Measurements from ENCODE around the gene DENND5A. TPM values are rescaled to one million over a fixed set of nuclear protein-coding genes. Genes with fewer than 3 reads are reported as not detected.

DENND5A gene
- total RNA-seq, 1 donor from 2014 or later: 52.7 TPM

GRCh38 chr11:9180784-9181183 is 84.4 kb downstream of the DENND5A start:
- DNase-seq (ENCODE audit: low read depth): no peak
- H3K4me3 ChIP-seq (ENCODE audit: low read depth, low read length): no peak overlapping the region
- H3K27me3 ChIP-seq (ENCODE audit: control insufficient read depth, insufficient read depth, low read length): no peaks in the 10 kb centered on the region
- TF ChIP-seq CTCF (IDR thresholded peaks at IDR 0.05; ENCODE audit: insufficient read depth, low read length, poor library complexity, severe bottlenecking): no peak
- H3K36me3 ChIP-seq (ENCODE audit: control insufficient read depth, insufficient read depth, low read length): no peaks in the 10 kb centered on the region

- DNase-seq (ENCODE audit: low read depth): no peak
- no peak for TF ChIP-seq CTCF (IDR thresholded peaks at IDR 0.05; ENCODE audit: insufficient read depth, low read length, poor library complexity, severe bottlenecking)
- Histone ChIP-seq H3K36me3 (ENCODE audit: control insufficient read depth, insufficient read depth, low read length) (no peaks in the 10 kb centered on the region), H3K4me3 (ENCODE audit: low read depth, low read length) (no peak overlapping the region), H3K27me3 (ENCODE audit: control insufficient read depth, insufficient read depth, low read length) (no peaks in the 10 kb centered on the region)
Measured at GRCh38 chr11:9179141-9179540, 86.0 kb downstream of the DENND5A start.

- no peak for TF ChIP-seq CTCF (IDR thresholded peaks at IDR 0.05; ENCODE audit: insufficient read depth, low read length, poor library complexity, severe bottlenecking)
- Histone ChIP-seq H3K4me3 (ENCODE audit: low read depth, low read length) (no peak overlapping the region), H3K27me3 (ENCODE audit: control insufficient read depth, insufficient read depth, low read length) (no peaks in the 10 kb centered on the region), H3K36me3 (ENCODE audit: control insufficient read depth, insufficient read depth, low read length) (no peaks in the 10 kb centered on the region)
- no peak for DNase-seq (ENCODE audit: low read depth)
Measured at GRCh38 chr11:9178716-9179115, 86.4 kb downstream of the DENND5A start.

- no peak for DNase-seq (ENCODE audit: low read depth)
- Histone ChIP-seq H3K27me3 (ENCODE audit: control insufficient read depth, insufficient read depth, low read length) (no peaks in the 10 kb centered on the region), H3K36me3 (ENCODE audit: control insufficient read depth, insufficient read depth, low read length) (no peaks in the 10 kb centered on the region), H3K4me3 (ENCODE audit: low read depth, low read length) (no peak overlapping the region)
- no peak for TF ChIP-seq CTCF (IDR thresholded peaks at IDR 0.05; ENCODE audit: insufficient read depth, low read length, poor library complexity, severe bottlenecking)
Measured at GRCh38 chr11:9177438-9178091, 87.6 kb downstream of the DENND5A start.

- H3K4me3 ChIP-seq (ENCODE audit: low read depth, low read length): no peak overlapping the region
- no peak for TF ChIP-seq CTCF (IDR thresholded peaks at IDR 0.05; ENCODE audit: insufficient read depth, low read length, poor library complexity, severe bottlenecking)
- no peaks in the 10 kb centered on the region for H3K27me3 ChIP-seq (ENCODE audit: control insufficient read depth, insufficient read depth, low read length)
- no peaks in the 10 kb centered on the region for H3K36me3 ChIP-seq (ENCODE audit: control insufficient read depth, insufficient read depth, low read length)
- DNase-seq (ENCODE audit: low read depth): no peak
Measured at GRCh38 chr11:9176550-9176949, 88.6 kb downstream of the DENND5A start.

GRCh38 chr11:9176136-9176535 is 89.0 kb downstream of the DENND5A start:
- no peak for DNase-seq (ENCODE audit: low read depth)
- no peak for TF ChIP-seq CTCF (IDR thresholded peaks at IDR 0.05; ENCODE audit: insufficient read depth, low read length, poor library complexity, severe bottlenecking)
- Histone ChIP-seq H3K4me3 (ENCODE audit: low read depth, low read length) (no peak overlapping the region), H3K36me3 (ENCODE audit: control insufficient read depth, insufficient read depth, low read length) (no peaks in the 10 kb centered on the region), H3K27me3 (ENCODE audit: control insufficient read depth, insufficient read depth, low read length) (no peaks in the 10 kb centered on the region)
